IMR-90 (cell line): Measurements from ENCODE around the gene CRTAP.

ENCODE experiments used
- BHLHE40 ChIP-seq: fragments of 150-350 bp; IDR thresholded peaks from 2 replicates; pipeline ENCODE4 v1.6.1; 2016; ENCODE audit warnings: mild to moderate bottlenecking, low read depth, low read length
- CEBPB ChIP-seq: IDR thresholded peaks from 2 replicates; pipeline ENCODE4 v1.6.1; 2012; ENCODE audit warnings: low read depth, low read length, improper control_type of control experiment
- CTCF ChIP-seq: conservative IDR thresholded peaks from 2 replicates; pipeline ENCODE4 v1.5.1; 2012; ENCODE audit warnings: mild to moderate bottlenecking, low read depth, low read length, improper control_type of control experiment
- MAFK ChIP-seq: IDR thresholded peaks from 2 replicates; pipeline ENCODE4 v1.6.1; 2012; ENCODE audit warnings: low read depth, low read length, improper control_type of control experiment
- MXI1 ChIP-seq: IDR thresholded peaks from 2 replicates; pipeline ENCODE4 v1.6.1; 2012; ENCODE audit warnings: low read depth, mild to moderate bottlenecking, low read length, moderate library complexity, borderline replicate concordance
- POLR2A ChIP-seq: IDR thresholded peaks from 2 replicates; pipeline ENCODE4 v1.6.1; 2012; ENCODE audit warnings: mild to moderate bottlenecking, low read depth, low read length
- RAD21 ChIP-seq: IDR thresholded peaks from 2 replicates; pipeline ENCODE4 v1.6.1; 2012; ENCODE audit warnings: low read length, improper control_type of control experiment
- RCOR1 ChIP-seq: IDR thresholded peaks from 2 replicates; pipeline ENCODE4 v1.6.1; 2012; ENCODE audit warnings: mild to moderate bottlenecking, low read length, improper control_type of control experiment; ENCODE audit not compliant: insufficient replicate concordance
- RFX5 ChIP-seq: IDR thresholded peaks from 2 replicates; pipeline ENCODE4 v1.8.0; 2012; ENCODE audit warnings: low read depth, mild to moderate bottlenecking, low read length, moderate library complexity
- USF2 ChIP-seq: fragments of 150-350 bp; IDR thresholded peaks from 2 replicates; pipeline ENCODE4 v1.6.1; 2017; ENCODE audit warnings: mild to moderate bottlenecking, antibody characterized with exemption, low read length, low read depth

GRCh38 chr3:33113772-33114621 lies at the start of gene CRTAP:
- no peak for TF ChIP-seq BHLHE40
- TF ChIP-seq CTCF, result no peak; the same call in 1 of the 2 replicates
- TF ChIP-seq RCOR1, result peak; percentile 8
- no peak for TF ChIP-seq CEBPB
- no peak for TF ChIP-seq MAFK
- TF ChIP-seq RAD21, result no peak
- peak; percentile 53; the same call in 1 of the 2 replicates for TF ChIP-seq MXI1
- TF ChIP-seq RFX5, result no peak
- no peak for TF ChIP-seq USF2
- TF ChIP-seq POLR2A, result no peak
